ENCODE results near the gene CLIC4. TPM values are rescaled to one million over a fixed set of nuclear protein-coding genes. Genes with fewer than 3 reads are reported as not detected.

Gene CLIC4
- total and polyA plus RNA-seq, 2 of the 8 experiments (the other 6 are each of a cell fraction or from before 2014, with no cell fraction given), result 77.5 to 293 TPM

DNA sequence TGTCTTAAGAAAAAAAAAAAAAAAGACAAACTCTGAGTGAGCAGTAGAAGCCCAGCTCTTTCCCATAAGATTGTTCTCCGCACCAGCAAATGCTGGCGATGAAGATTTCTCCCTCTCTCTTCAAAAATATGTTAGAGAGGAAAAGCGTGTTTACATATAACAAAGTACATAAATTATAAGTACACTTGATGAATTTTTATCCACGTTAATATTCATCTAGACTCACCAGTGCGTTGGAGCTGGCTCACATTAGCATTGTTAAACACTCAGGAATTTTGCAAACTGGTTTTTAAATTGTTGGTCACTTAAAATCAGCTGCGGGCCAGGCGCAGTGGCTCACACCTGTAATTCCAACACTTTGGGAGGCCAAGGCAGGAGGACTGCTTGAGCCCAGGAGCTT lies 128.8 kb downstream of the CLIC4 start (continued):
- TF ChIP-seq, protein P1, sequence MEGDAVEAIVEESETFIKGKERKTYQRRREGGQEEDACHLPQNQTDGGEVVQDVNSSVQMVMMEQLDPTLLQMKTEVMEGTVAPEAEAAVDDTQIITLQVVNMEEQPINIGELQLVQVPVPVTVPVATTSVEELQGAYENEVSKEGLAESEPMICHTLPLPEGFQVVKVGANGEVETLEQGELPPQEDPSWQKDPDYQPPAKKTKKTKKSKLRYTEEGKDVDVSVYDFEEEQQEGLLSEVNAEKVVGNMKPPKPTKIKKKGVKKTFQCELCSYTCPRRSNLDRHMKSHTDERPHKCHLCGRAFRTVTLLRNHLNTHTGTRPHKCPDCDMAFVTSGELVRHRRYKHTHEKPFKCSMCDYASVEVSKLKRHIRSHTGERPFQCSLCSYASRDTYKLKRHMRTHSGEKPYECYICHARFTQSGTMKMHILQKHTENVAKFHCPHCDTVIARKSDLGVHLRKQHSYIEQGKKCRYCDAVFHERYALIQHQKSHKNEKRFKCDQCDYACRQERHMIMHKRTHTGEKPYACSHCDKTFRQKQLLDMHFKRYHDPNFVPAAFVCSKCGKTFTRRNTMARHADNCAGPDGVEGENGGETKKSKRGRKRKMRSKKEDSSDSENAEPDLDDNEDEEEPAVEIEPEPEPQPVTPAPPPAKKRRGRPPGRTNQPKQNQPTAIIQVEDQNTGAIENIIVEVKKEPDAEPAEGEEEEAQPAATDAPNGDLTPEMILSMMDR (IDR thresholded peaks at IDR 0.05; ENCODE audit: control extremely low read depth in 1 of 3, insufficient read depth in 1 of 3, low read depth in 1 of 3, low read length in 3 of 3), result no peak
- TF ChIP-seq SP1 (IDR thresholded peaks at IDR 0.05; ENCODE audit: low read depth, low read length) (no peak), CBX8 (IDR thresholded peaks at IDR 0.05; ENCODE audit: borderline replicate concordance, low read depth, low read length) (no peak), BACH1 (IDR thresholded peaks at IDR 0.05; ENCODE audit: low read length) (no peak), SP4 (IDR thresholded peaks at IDR 0.05; ENCODE audit: low read length) (no peak), JUND (IDR thresholded peaks at IDR 0.05; ENCODE audit: low read length) (no peak), RBBP5 (IDR thresholded peaks at IDR 0.05; ENCODE audit: borderline replicate concordance, low read depth, low read length) (no peak), EGR1 (IDR thresholded peaks at IDR 0.05; ENCODE audit: borderline replicate concordance, low read depth, low read length) (no peak)
